HCT116 (cell line): ENCODE results near the gene PYGB. TPM values are rescaled to one million over a fixed set of nuclear protein-coding genes. Genes with fewer than 3 reads are reported as not detected.
A peak's percentile ranks its signal among the peaks of the same experiment; 100 is the strongest.

Source experiments
- ATAC-seq: fragments of 200-7000 bp; cut with Tn5 transposase; 2 replicates; pipeline ENCODE4 v1.9.1; 2020; ENCODE audit warnings: mild to moderate bottlenecking, moderate library complexity
- BruUV-seq: library from RNA; stranded (reverse); fragments of 400-500 nt; replicated peaks from 2 replicates; lab custom pipeline; 2021; lab: Mats Ljungman, UMichigan
- CTCF ChIA-PET: fragments of 300-600 bp; sonication (Branson Sonifier 250); formaldehyde crosslinking; loops from one replicate; lab custom pipeline; 2021; ENCODE audit warnings: antibody characterized with exemption; lab: Charles Lee
- POLR2A ChIA-PET: fragments of 300-600, 350-600 bp; sonication (Branson Sonifier 250); formaldehyde crosslinking; loops from one replicate; lab custom pipeline; 2021; ENCODE audit warnings: antibody characterized with exemption; lab: Charles Lee
- RAD21 ChIA-PET, 2 experiments: fragments of 300-600 bp; sonication (Branson Sonifier 250); formaldehyde crosslinking; loops; one replicate each; lab custom pipeline; 2023; ENCODE audit warnings: low total read pairs in 2 of 2; ENCODE audit not compliant: uncharacterized antibody in 2 of 2, unreplicated experiment in 2 of 2, low non-redundant PET in 1 of 2; lab: Charles Lee
- DNase-seq: peaks from one replicate; pipeline ENCODE4 v3.0.0-alpha.2; 2010; ENCODE audit warnings: low read depth, low spot score
- H2AFZ ChIP-seq: fragments of 200-600 bp; shearing (Covaris generic), sonication (generic); 2 replicates; pipeline ENCODE4 v1.6.1; 2017; ENCODE audit warnings: low read depth, mixed run types, mixed read lengths, antibody characterized with exemption, low read length; ENCODE audit not compliant: poor library complexity, severe bottlenecking
- H3K27ac ChIP-seq: 2 replicates; pipeline ENCODE4 v1.5.1; 2012; ENCODE audit warnings: low read depth, low read length
- H3K27me3 ChIP-seq: fragments of 200-600 bp; sonication (generic); 2 replicates; pipeline ENCODE4 v1.6.1; 2016; ENCODE audit warnings: mixed run types, low read length, mixed read lengths; ENCODE audit not compliant: insufficient read depth
- H3K36me3 ChIP-seq, 2 experiments: fragments of 200-500 bp in 1 of 2; fragments of 200-600 bp in 1 of 2; sonication (Bioruptor generic) in 1 of 2; sonication (generic) in 1 of 2; 2 replicates each; pipeline versions ENCODE4 v1.5.1 to v1.6.1; 2014 to 2016; ENCODE audit warnings: low read length in 2 of 2, inconsistent platforms in 1 of 2, mixed read lengths in 1 of 2, mixed run types in 1 of 2; ENCODE audit not compliant: insufficient read depth in 2 of 2, control insufficient read depth in 1 of 2
- H3K4me1 ChIP-seq, 2 experiments: fragments of 200-600 bp in 1 of 2; sonication (generic) in 1 of 2; 2 replicates each; pipeline versions ENCODE4 v1.5.1 to v1.6.1; 2012 to 2017; ENCODE audit warnings: low read length in 2 of 2, inconsistent platforms in 1 of 2, mild to moderate bottlenecking in 1 of 2, mixed read lengths in 1 of 2, mixed run types in 1 of 2, moderate library complexity in 1 of 2; ENCODE audit not compliant: insufficient read depth in 2 of 2, control insufficient read depth in 1 of 2
- H3K4me2 ChIP-seq: fragments of 200-600 bp; sonication (generic); 2 replicates; pipeline ENCODE4 v1.6.1; 2017; ENCODE audit warnings: mixed run types, low read length, mixed read lengths
- H3K4me3 ChIP-seq, 2 experiments: fragments of 200-600 bp in 1 of 2; sonication (generic) in 1 of 2; replicated peaks in 1 of 2; 2 replicates each; pipeline ENCODE4 v1.5.1; 2011 to 2016; ENCODE audit warnings: low read length in 2 of 2, control low read depth in 1 of 2, low read depth in 1 of 2, mild to moderate bottlenecking in 1 of 2, mixed read lengths in 1 of 2, mixed run types in 1 of 2
- H3K79me2 ChIP-seq: fragments of 200-600 bp; sonication (generic); 2 replicates; pipeline ENCODE4 v1.6.1; 2017; ENCODE audit warnings: mild to moderate bottlenecking, mixed run types, low read length, moderate library complexity, mixed read lengths; ENCODE audit not compliant: insufficient read depth
- H3K9ac ChIP-seq: fragments of 200-600 bp; sonication (generic); 2 replicates; pipeline ENCODE4 v1.6.1; 2016; ENCODE audit warnings: low read length, mixed read lengths
- H3K9me2 ChIP-seq: fragments of 200-600 bp; sonication (generic), shearing (Covaris generic); 2 replicates; pipeline ENCODE4 v1.6.1; 2017; ENCODE audit warnings: mixed run types, mild to moderate bottlenecking, moderate library complexity; ENCODE audit not compliant: insufficient read depth
- H3K9me3 ChIP-seq, 2 experiments: fragments of 200-500 bp in 1 of 2; fragments of 200-600 bp in 1 of 2; sonication (Bioruptor generic) in 1 of 2; sonication (generic) in 1 of 2; 2 replicates each; pipeline ENCODE4 v1.6.1; 2014 to 2017; ENCODE audit warnings: low read length in 2 of 2, mixed read lengths in 2 of 2, inconsistent platforms in 1 of 2, low read depth in 1 of 2, mild to moderate bottlenecking in 1 of 2, mixed run types in 1 of 2, moderate library complexity in 1 of 2; ENCODE audit not compliant: control insufficient read depth in 1 of 2, insufficient read depth in 1 of 2
- H4K20me1 ChIP-seq: fragments of 200-600 bp; sonication (generic), shearing (Covaris generic); 2 replicates; pipeline ENCODE4 v1.6.1; 2017; ENCODE audit warnings: mixed run types, mild to moderate bottlenecking, moderate library complexity; ENCODE audit not compliant: insufficient read depth
- EGR1 ChIP-seq: IDR thresholded peaks from 2 replicates; pipeline ENCODE4 v1.6.1; 2012; ENCODE audit warnings: low read depth
- ELF1 ChIP-seq: IDR thresholded peaks from 2 replicates; pipeline ENCODE4 v1.6.1; 2012; ENCODE audit warnings: low read depth, borderline replicate concordance
- EZH2 ChIP-seq: fragments of 200-600 bp; sonication (generic); IDR thresholded peaks from 2 replicates; pipeline ENCODE4 v1.6.1; 2017; ENCODE audit warnings: antibody characterized with exemption, mixed run types
- EZH2phosphoT487 ChIP-seq: fragments of 200-600 bp; IDR thresholded peaks from 2 replicates; pipeline ENCODE4 v1.6.1; 2018; ENCODE audit warnings: antibody characterized with exemption, borderline replicate concordance
- FOSL1 ChIP-seq: IDR thresholded peaks from 2 replicates; pipeline ENCODE4 v1.6.1; 2012; ENCODE audit warnings: low read depth
- MAX ChIP-seq: IDR thresholded peaks from 2 replicates; pipeline ENCODE4 v1.6.1; 2012
- POLR2AphosphoS5 ChIP-seq: IDR thresholded peaks from 2 replicates; pipeline ENCODE4 v1.6.1; 2011; ENCODE audit warnings: mild to moderate bottlenecking, low read depth, low read length, moderate library complexity
- RAD21 ChIP-seq: IDR thresholded peaks from 2 replicates; pipeline ENCODE4 v1.6.1; 2012; ENCODE audit warnings: low read depth, mild to moderate bottlenecking
- REST ChIP-seq: IDR thresholded peaks from 2 replicates; pipeline ENCODE4 v1.6.1; 2012; ENCODE audit warnings: low read depth
- SIN3A ChIP-seq: IDR thresholded peaks from 2 replicates; pipeline ENCODE4 v1.6.1; 2012; ENCODE audit warnings: low read depth
- SRF ChIP-seq: IDR thresholded peaks from 2 replicates; pipeline ENCODE4 v1.6.1; 2012; ENCODE audit warnings: low read depth
- TCF7L2 ChIP-seq: IDR thresholded peaks from 2 replicates; pipeline ENCODE4 v1.7.0; 2011; ENCODE audit warnings: borderline replicate concordance, inconsistent platforms; ENCODE audit not compliant: insufficient read depth, insufficient read length; ENCODE audit errors: extremely low read depth
- YY1 ChIP-seq: IDR thresholded peaks from 2 replicates; pipeline ENCODE4 v1.6.1; 2011; ENCODE audit warnings: low read length, low read depth, moderate library complexity, mild to moderate bottlenecking; ENCODE audit not compliant: insufficient replicate concordance; ENCODE audit errors: extremely low read depth
- ZBTB33 ChIP-seq: IDR thresholded peaks from 2 replicates; pipeline ENCODE4 v1.6.1; 2011; ENCODE audit warnings: mild to moderate bottlenecking, low read length, moderate library complexity; ENCODE audit not compliant: insufficient replicate concordance; ENCODE audit errors: extremely low read depth
- ZFX ChIP-seq: fragments of 450-650 bp; IDR thresholded peaks from 2 replicates; pipeline ENCODE4 v1.6.1; 2017
- ZNF274 ChIP-seq: fragments of 200-500 bp; sonication (Bioruptor generic); IDR thresholded peaks from 2 replicates; pipeline ENCODE4 v1.6.1; 2014; ENCODE audit warnings: mild to moderate bottlenecking, low read depth, low read length, inconsistent platforms
- intact Hi-C: fragments of 100-400 bp; cut with micrococcal nuclease; formaldehyde crosslinking; loops from 2 replicates; pipeline ENCODE4 v1.10.0; 2022
- total RNA-seq: library from RNA; stranded (reverse); gene quantifications from one replicate; pipeline ENCODE4 v1.2.1, GENCODE V29; 2021; ENCODE audit not compliant: unreplicated experiment

PYGB gene
- total RNA-seq, 1 experiment from 2014 or later: 87.8 TPM

- TF ChIP-seq TCF7L2: no peak
- no peak for TF ChIP-seq ZNF274
- TF ChIP-seq, all 23 proteins: peak for 7
These were observed 24.7 kb upstream of the PYGB start (continued) for GRCh38 chr20:25223179-25223661.

GRCh38 chr20:25223765-25224720 is 23.8 kb upstream of the PYGB start:
- ATAC-seq (no peak), DNase-seq (no peak)
- Histone ChIP-seq H3K79me2 (no peaks in the 10 kb centered on the region), H3K36me3 (peaks cover 2 to 3% of the 10 kb centered on the region in 2 experiments; a peak in 1 of 4 replicates), H3K4me3 (no peak overlapping the region), H3K4me1 (peaks cover 28 to 35% of the 10 kb centered on the region in 2 experiments), H3K27ac (peak overlapping the region; percentile 53), H3K4me2 (peak overlapping the region; percentile 80), H3K27me3 (no peaks in the 10 kb centered on the region), H3K9me3 (no peaks in the 10 kb centered on the region), H2AFZ (no peak overlapping the region), H3K9ac (peak overlapping the region; percentile 45), H4K20me1 (no peaks in the 10 kb centered on the region), H3K9me2 (no peaks in the 10 kb centered on the region)
- RAD21 ChIA-PET: no interaction called here
- TF ChIP-seq REST: no peak
- no peak for TF ChIP-seq ZFX
- no peak for TF ChIP-seq RAD21
- TF ChIP-seq YY1: no peak
- TF ChIP-seq EZH2: no peak
- no peak for TF ChIP-seq EGR1
- TF ChIP-seq ZBTB33: no peak
- no peak for TF ChIP-seq SRF
- no peak for TF ChIP-seq POLR2AphosphoS5
- TF ChIP-seq ZNF274: no peak
- TF ChIP-seq MAX: no peak
- no peak for TF ChIP-seq TCF7L2
- TF ChIP-seq EZH2phosphoT487: no peak
- TF ChIP-seq FOSL1: no peak
- TF ChIP-seq SIN3A: no peak
- TF ChIP-seq ELF1: no peak
- intact Hi-C loops: loop anchor here (1.0 kb wide), 2 partner anchors 13 to 24 kb away; partner anchors contain the start of gene PYGB
- CTCF ChIA-PET: interaction anchor here (0.7 to 1.4 kb wide), 2 partner anchors 23 to 173 kb away, joined by 3 to 6 read pairs; partner anchors contain the start of gene PYGB
- no TSS peak for BruUV-seq
- POLR2A ChIA-PET: interaction anchor here (1.0 to 1.8 kb wide), 3 partner anchors 8 to 28 kb away, joined by 3 to 6 read pairs (median 3); no protein-coding TSS in a partner anchor
